Stomach (tissue), 4 donors: Measurements from ENCODE around the gene ASTN2.

Source experiments
- CTCF ChIP-seq, 7 experiments: fragments of 450-650 bp in 4 of 7; fragments of 200-600 bp in 3 of 7; sonication (generic) in 3 of 7; IDR thresholded peaks; one replicate each; pipeline ENCODE4 v1.5.1; 2016 to 2019; ENCODE audit warnings: antibody characterized with exemption in 7 of 7, control low read depth in 2 of 7, mild to moderate bottlenecking in 1 of 7
- POLR2A ChIP-seq, 4 donors: fragments of 450-650 bp; IDR thresholded peaks; one replicate each; pipeline ENCODE4 v1.6.1; 2016; ENCODE audit warnings: antibody characterized with exemption in 4 of 4, control low read depth in 2 of 4, mild to moderate bottlenecking in 1 of 4, moderate library complexity in 1 of 4
- POLR2AphosphoS5 ChIP-seq, 3 donors: sonication (generic); formaldehyde crosslinking; IDR thresholded peaks; one replicate each; pipeline ENCODE4 v1.6.1; 2016; ENCODE audit warnings: antibody characterized with exemption in 3 of 3

- TF ChIP-seq CTCF (IDR thresholded peaks at IDR 0.05): no peak
- TF ChIP-seq POLR2AphosphoS5 (IDR thresholded peaks at IDR 0.05): no peak
- no peak for TF ChIP-seq POLR2A (IDR thresholded peaks at IDR 0.05)
These were observed 279.3 kb downstream of the ASTN2 start for GRCh38 chr9:117135501-117136098.
